Measurements from ENCODE around the gene COL6A6.

The COL6A6 gene, protein sequence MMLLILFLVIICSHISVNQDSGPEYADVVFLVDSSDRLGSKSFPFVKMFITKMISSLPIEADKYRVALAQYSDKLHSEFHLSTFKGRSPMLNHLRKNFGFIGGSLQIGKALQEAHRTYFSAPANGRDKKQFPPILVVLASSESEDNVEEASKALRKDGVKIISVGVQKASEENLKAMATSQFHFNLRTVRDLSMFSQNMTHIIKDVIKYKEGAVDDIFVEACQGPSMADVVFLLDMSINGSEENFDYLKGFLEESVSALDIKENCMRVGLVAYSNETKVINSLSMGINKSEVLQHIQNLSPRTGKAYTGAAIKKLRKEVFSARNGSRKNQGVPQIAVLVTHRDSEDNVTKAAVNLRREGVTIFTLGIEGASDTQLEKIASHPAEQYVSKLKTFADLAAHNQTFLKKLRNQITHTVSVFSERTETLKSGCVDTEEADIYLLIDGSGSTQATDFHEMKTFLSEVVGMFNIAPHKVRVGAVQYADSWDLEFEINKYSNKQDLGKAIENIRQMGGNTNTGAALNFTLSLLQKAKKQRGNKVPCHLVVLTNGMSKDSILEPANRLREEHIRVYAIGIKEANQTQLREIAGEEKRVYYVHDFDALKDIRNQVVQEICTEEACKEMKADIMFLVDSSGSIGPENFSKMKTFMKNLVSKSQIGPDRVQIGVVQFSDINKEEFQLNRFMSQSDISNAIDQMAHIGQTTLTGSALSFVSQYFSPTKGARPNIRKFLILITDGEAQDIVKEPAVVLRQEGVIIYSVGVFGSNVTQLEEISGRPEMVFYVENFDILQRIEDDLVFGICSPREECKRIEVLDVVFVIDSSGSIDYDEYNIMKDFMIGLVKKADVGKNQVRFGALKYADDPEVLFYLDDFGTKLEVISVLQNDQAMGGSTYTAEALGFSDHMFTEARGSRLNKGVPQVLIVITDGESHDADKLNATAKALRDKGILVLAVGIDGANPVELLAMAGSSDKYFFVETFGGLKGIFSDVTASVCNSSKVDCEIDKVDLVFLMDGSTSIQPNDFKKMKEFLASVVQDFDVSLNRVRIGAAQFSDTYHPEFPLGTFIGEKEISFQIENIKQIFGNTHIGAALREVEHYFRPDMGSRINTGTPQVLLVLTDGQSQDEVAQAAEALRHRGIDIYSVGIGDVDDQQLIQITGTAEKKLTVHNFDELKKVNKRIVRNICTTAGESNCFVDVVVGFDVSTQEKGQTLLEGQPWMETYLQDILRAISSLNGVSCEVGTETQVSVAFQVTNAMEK (N-terminal part only)

GRCh38 chr3:130516645-130517512 is at the start of gene COL6A6:
Gene COL6A6, plus strand, starts transcription at chr3:130517177. Its CDS starts 43,188 bp downstream, at chr3:130560365.
- no peak for DNase-seq

DNA sequence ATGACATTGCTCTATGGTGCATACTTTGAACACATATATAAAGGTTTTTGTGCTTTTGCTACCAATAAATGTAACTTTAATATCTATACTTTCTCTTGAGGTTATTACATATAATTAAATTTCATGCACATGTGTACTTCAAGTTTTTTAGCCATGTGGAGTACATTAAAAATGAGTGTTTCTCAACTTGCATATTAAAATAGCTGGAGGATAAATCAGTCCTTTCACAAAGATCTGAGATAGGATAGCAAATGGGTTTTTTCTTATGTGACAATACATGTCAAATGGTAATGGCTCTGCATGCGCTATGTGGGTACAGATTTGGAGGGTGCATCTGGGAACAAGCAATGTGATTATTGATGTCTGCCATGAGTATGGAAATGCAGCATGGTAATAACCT is 48.7 kb upstream of the COL6A6 start:
- DNase-seq = no peak

- no peak for DNase-seq
These were observed 46.9 kb upstream of the COL6A6 start for GRCh38 chr3:130470126-130470525.

- no peak for DNase-seq
These were observed 43.6 kb upstream of the COL6A6 start for GRCh38 chr3:130473416-130473815.

DNA sequence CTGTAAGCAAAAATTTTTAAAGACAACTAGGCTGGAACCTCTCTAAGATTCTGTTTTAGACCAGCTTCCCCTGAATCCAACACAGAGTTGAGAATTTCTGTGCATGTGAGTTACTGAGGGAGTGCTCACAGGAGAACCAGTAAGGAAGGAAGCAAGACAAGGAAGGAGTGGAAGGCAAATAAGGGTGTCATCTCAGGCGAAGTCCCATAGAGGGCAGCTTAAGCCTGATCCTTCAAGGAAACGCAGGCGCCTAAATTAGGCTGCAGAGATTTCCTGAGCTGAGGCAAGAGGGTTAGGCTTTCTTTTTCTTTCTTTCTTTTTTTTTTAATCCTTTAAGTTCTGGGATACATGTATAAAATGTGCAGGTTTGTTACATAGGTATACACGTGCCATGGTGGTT is 36.2 kb upstream of the COL6A6 start:
- no peak for DNase-seq

GRCh38 chr3:130488288-130488687 is 28.7 kb upstream of the COL6A6 start:
- DNase-seq = no peak

DNA sequence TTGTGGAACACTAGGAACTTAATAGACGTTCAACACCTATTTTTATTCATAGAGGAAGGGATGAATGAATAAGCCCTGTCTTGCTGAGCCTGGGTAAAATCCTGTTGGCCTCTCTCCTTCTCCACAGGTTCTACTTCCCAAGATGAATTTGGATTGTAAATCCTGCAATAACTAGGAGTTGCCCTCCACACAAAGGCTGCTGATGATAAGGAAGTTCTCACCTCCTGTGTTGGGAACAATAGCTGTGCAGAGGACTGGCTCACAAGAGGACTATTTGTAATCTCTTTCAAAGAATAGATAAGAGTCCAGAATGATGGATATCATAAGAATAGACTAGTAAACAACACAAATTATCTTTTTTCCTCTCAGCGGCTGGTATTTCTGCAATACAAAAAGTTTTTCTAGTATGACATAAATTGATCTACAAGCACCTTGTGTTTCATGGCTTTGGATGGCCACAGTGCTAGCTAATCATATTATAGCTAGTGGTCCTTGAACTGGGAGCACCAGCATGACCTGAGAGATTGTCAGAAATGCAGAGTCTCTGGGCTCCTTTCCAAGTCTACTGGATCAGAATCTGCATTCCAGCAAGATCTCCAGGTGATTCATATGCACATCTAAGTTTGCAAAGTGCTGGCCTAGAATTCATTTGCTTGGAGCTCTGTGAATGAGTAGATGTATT is 28.1 kb upstream of the COL6A6 start:
- no peak for DNase-seq

- DNase-seq = no peak
These were observed 26.7 kb upstream of the COL6A6 start for GRCh38 chr3:130490241-130490640.

DNA sequence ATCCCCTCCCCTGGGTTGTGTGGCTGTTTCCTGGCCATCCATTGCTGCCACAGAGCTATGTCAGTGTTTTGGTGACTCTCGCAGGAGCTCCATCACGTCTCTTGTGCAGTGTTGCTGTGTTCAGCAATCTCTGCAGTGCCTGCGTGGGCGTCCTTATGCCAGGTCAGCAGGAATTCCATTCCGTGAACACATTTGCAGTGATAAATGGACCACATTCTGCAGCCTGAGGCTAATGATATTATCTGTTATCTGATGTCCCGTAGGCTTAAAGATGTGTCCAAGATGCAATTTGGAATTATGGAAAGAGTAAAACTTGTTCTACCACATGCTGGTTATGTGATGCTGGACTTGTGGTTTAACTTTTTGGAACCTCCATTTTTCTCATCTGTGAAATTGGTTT is 25.5 kb upstream of the COL6A6 start:
- DNase-seq = no peak

DNA sequence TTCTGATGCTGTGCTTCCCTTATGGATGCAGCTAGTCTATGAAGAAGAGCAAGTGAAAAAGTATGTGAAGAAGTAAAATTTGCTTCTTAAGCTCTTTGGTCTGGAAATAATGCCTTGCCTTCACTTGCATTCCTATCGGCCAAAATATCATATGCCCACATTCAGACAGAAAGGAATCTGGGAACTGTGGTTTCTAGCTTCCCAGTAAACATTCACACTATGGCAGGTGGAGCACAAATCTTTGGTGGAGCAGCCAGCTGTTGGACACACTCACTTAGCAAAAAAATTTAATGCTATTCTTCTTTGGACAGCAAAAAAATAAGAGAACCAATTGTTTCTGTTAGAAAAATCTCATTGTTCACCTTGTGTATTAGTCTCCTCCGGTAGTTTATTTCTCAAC is 12.3 kb upstream of the COL6A6 start:
- DNase-seq = no peak

DNA sequence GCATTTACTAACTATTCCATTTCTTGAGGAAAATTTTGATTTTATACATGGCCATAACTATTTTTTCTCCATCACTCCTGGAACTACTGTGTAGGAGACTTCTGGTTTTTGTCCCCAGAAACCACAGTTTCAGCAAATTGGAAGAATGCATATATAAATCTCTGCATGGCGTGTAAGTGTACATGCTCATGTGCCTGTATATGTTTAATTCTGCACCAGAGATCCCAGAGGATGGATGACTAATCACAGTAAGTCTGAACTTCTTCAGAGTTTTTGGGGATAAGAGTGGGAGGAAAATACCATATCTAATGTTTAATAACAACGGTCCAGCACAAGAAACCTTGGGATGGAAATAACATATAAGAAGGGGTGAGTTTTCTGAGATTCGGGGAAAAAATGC is 10.9 kb upstream of the COL6A6 start:
- no peak for DNase-seq

- no peak for DNase-seq
These were observed 9.2 kb upstream of the COL6A6 start for GRCh38 chr3:130507746-130508145.

DNA sequence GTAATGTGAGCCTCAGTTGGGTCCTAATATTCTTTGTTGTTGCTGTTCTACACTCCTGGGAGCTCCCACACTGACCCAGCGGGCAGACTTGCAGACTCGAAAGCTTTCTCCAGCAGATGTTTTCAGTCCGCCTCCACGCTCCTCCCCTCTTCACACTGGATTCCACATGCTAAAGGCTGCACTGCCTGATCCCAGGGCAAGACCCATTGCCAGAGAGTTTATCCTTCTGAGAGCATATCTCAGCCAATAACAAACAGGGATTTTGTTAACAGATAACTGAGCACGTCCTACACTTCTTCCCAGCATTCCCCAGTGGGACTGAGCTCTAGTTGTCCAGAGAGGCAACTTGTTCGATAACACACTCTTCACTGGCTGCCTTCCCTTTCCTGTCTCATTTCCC is 8.0 kb upstream of the COL6A6 start:
- no peak for DNase-seq

- no peak for DNase-seq
These were observed 2.3 kb upstream of the COL6A6 start for GRCh38 chr3:130514681-130515080.

GRCh38 chr3:130515755-130516154 is 1.2 kb upstream of the COL6A6 start:
- DNase-seq = no peak

GRCh38 chr3:130517602-130518001 is 625 bp downstream of the COL6A6 start:
- no peak for DNase-seq

GRCh38 chr3:130519754-130520153 is 2.8 kb downstream of the COL6A6 start:
- no peak for DNase-seq

- DNase-seq = no peak
These were observed 5.4 kb downstream of the COL6A6 start for GRCh38 chr3:130522399-130522798.

DNA sequence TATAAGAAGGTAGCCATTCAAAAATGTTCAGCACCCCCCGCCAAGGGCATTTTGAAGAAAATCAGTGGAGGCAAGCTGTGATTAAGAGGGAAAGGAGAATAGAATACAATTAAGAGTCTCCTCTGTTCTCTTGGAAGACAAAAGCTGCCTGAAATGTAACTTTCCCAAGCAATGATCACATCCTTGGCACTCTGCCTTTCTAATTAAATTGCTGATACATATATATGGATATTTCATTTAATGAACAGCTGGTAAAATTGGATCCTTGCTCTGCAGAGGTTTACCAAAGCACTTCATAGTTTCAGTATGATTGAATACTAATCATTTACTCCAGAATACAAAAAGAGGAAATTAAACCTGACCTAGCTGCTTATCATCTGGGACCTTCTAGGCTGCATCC is 10.4 kb downstream of the COL6A6 start:
- DNase-seq = no peak

DNA sequence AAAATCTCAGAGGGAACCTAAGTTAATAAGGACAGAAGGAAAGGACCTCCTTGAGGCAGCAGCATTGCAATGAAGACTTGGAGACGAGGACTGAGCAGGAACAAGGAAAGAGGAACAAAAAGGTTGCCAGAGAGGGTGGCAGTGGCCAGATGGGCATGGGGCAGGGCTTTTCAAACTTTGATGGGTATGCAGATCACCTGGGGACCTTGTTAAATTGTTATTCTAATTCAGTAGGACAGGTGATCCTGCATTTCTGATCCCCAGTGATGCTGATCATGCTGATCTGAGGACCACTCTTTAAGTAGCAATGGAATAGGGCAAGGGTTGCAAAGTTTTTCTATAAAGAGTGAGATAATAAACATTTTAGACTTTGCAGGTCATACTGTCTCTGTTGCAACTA is 11.1 kb downstream of the COL6A6 start:
- no peak for DNase-seq

GRCh38 chr3:130529486-130530215 is 12.7 kb downstream of the COL6A6 start:
- DNase-seq = no peak

Measured in stimulated activated CD4-positive, alpha-beta T cell treated with anti-CD3 and anti-CD28 coated beads, Interleukin-4, amount 100 ng/mL, for 24 hours (primary cell).